GM08714 (cell line): ENCODE results near the gene CRY2.

Experiments used
- H3K4me3 ChIP-seq: fragments of 200-500 bp; sonication (Bioruptor generic); 2 replicates; pipeline ENCODE4 v1.5.1; 2014; ENCODE audit warnings: mild to moderate bottlenecking, low read length, inconsistent platforms
- ZNF274 ChIP-seq: IDR thresholded peaks from 2 replicates; pipeline ENCODE4 v1.6.1; 2012; ENCODE audit warnings: mild to moderate bottlenecking, low read depth, low read length

The CRY2 gene

DNA sequence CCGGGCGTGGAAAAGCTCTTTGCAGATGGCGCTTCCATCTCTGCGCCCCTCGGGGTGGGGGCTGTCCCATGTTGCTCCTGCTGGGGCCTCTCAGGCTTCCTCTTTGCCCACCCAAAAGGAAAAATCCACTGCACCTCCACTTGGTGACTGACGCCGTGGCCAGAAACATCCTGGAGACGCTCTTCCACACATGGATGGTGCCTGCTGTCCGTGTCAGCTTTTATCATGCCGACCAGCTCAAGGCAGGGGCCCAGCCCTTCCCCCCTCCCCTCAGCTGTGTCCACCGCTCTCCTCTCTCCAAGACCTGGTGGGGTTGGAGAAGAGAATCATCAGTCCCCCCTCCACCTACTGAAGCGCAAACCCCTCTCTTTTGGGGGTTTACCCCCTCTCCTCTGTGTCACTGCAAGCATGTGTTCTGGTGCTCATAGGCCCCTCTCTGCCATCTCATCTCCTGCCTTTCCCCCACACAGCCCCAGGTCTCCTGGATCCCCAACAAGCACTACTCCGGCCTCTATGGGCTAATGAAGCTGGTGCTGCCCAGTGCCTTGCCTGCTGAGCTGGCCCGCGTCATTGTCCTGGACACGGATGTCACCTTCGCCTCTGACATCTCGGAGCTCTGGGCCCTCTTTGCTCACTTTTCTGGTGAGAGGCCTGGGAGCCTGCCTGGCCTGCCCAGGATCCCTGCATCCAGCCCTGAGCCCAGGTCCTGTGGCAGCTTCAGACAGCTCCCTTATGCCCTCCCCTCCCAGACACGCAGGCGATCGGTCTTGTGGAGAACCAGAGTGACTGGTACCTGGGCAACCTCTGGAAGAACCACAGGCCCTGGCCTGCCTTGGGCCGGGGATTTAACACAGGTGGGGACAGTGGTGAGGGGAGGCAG is 77.0 kb downstream of the CRY2 start:
- TF ChIP-seq ZNF274 = no peak
- no peak overlapping the region for H3K4me3 ChIP-seq

DNA sequence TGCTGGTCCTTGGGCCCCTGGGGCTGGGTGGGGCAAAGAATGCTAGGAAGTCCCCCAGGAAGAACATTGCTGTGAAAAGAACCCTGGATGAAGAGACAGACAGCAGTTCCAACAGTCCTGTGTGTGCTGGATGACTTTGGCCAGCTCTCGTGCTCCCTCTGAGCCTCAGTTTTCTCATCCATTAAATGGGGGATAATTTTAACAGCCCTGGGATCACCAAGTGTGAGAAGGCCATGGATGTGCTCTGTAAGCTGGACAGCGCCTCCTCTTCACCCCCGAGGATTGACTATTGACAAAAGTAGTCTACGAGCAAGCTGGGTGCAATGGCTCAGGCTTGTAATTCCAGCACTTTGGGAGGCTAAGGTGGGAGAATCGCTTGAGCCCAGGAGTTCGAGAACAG is 77.7 kb downstream of the CRY2 start:
- no peak for TF ChIP-seq ZNF274
- no peak overlapping the region for H3K4me3 ChIP-seq

DNA sequence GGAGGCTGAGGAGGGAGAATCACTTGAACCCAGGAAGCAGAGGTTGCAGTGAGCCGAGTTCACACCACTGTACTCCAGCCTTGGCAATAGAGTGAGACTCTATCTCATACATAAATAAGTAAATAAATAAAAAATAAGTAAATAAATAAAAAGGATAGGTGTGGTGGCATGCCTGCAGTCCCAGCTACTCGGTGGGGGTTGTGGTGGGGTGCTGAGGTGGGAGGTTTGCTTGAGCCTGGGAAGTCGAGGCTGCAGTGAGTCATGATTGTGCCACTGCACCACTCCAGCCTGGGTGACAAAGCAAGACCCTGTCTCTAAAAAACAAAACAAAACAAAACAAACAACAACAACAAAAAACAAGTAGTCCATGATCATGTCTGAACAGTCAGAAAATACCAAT is 78.3 kb downstream of the CRY2 start:
- TF ChIP-seq ZNF274 = no peak
- no peak overlapping the region for H3K4me3 ChIP-seq

DNA sequence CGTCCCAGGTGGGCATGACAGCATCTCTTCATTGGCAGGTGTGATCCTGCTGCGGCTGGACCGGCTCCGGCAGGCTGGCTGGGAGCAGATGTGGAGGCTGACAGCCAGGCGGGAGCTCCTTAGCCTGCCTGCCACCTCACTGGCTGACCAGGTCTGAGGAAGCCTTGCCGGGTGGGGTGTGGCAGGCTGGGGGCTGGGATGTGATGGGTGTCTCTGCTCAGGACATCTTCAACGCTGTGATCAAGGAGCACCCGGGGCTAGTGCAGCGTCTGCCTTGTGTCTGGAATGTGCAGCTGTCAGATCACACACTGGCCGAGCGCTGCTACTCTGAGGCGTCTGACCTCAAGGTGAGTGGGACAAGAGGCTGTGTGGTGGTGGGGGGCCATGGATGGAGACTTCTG is 78.7 kb downstream of the CRY2 start:
- no peak for TF ChIP-seq ZNF274
- no peak overlapping the region for H3K4me3 ChIP-seq

DNA sequence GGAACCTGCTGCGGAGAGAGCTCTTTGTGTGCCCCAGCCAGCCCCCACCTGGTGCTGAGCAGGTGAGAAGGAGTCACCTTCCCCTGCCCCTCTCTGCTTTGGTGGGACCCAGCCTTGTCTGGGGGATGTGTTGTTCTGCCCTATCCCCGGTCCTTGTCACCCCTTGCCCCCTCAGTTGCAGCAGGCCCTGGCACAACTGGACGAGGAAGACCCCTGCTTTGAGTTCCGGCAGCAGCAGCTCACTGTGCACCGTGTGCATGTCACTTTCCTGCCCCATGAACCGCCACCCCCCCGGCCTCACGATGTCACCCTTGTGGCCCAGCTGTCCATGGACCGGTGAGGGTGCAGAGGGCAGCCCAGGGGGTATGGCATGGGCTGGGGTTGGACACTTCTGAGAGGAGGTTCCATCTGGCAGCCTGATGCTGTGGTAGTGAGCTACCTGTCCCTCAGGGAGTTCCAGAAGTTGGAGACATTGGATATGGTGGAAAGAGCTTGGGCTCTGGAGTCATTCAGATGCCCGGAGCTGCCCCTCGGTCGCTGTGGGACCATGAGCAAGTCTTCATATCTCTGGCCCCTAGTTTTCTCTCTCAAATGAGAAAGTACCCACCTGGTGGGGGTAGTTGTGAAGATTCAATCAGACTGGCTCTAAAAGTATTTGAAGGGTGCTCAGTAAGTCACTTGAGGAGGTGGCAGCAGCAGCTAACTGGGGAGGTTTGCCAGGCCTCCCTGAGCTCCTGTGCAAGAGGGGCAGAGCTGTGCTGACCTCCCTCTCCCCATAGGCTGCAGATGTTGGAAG is 79.5 kb downstream of the CRY2 start:
- H3K4me3 ChIP-seq = no peak overlapping the region
- no peak for TF ChIP-seq ZNF274

DNA sequence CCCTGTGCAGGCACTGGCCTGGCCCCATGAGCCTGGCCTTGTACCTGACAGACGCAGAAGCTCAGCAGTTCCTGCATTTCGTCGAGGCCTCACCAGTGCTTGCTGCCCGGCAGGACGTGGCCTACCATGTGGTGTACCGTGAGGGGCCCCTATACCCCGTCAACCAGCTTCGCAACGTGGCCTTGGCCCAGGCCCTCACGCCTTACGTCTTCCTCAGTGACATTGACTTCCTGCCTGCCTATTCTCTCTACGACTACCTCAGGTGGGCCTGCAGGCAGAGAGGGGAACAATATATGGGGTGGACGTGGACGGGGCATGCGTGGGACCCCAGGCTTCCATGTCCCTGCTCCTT is 80.0 kb downstream of the CRY2 start:
- no peak for TF ChIP-seq ZNF274
- no peak overlapping the region for H3K4me3 ChIP-seq

DNA sequence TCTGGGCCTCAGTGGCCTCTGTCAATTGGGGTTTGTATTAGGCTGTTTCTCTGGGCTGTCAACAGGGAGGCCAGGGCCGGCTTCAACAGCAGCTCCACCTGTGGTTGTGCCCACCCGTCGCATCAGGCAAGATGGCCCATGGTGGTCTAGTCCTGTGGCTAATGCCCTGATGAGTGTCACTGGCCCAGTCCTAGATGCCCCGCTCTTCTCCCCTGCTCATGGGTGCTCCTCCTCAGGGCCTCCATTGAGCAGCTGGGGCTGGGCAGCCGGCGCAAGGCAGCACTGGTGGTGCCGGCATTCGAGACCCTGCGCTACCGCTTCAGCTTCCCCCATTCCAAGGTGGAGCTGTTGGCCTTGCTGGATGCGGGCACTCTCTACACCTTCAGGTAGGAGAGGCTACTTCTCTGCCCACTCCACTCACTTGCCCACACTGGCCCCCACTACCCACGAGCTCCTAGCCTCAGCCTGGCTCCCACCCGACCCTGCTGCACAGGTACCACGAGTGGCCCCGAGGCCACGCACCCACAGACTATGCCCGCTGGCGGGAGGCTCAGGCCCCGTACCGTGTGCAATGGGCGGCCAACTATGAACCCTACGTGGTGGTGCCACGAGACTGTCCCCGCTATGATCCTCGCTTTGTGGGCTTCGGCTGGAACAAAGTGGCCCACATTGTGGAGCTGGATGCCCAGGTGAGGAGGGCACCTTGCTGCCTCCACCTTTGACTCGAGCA is 80.6 kb downstream of the CRY2 start:
- TF ChIP-seq ZNF274 = no peak
- no peak overlapping the region for H3K4me3 ChIP-seq

DNA sequence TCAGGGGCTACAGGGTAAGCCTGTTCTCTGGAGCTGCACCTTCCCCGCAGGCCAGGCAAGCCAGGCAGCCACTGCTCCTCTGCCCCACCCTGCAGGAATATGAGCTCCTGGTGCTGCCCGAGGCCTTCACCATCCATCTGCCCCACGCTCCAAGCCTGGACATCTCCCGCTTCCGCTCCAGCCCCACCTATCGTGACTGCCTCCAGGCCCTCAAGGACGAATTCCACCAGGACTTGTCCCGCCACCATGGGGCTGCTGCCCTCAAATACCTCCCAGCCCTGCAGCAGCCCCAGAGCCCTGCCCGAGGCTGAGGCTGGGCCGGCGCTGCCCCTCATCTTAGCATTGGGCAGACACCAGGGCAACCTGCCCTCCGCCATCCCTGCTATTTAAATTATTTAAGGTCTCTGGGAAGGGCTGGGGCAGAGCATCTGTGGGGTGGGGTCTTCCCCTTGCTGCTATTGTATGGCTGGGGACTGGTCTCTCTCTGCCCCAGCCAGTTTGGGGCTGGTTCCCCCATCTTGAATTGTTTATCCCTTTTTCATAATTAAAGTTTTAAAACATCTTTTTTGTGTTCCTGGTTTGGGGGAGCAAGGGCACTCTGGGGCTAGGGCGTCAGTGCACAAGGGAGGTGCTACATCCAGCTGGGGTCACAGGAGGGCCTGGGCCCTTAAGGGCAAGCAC is 81.4 kb downstream of the CRY2 start:
- TF ChIP-seq ZNF274 = no peak
- H3K4me3 ChIP-seq = no peak overlapping the region

DNA sequence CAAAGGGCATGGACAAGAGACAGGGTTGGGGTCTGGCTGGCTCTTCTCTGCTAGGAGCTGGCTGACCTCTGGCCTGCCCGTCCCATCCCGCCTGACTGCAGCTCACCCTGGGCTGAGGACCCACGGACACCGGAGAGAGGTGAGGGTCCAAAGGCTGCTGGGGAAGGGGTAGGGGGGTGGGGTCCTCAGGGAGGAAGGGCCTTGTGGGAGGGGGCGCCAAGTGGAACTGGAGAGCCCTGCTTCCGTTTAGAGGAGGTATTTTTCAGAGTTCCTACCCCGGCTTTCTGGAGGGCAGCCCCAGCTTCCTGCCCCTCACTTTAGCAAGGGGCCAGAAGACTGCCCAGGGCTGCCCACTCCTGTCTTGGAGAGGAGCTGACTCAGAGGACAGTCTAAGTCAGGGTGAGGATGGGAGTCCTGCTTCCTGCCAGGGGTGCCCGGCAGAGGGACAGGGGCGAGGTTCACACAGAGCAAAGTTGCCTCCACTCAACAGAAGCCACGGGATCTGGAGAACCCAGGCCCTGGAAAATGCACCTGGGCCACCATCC is 82.3 kb downstream of the CRY2 start:
- TF ChIP-seq ZNF274 = no peak
- H3K4me3 ChIP-seq = no peak overlapping the region

DNA sequence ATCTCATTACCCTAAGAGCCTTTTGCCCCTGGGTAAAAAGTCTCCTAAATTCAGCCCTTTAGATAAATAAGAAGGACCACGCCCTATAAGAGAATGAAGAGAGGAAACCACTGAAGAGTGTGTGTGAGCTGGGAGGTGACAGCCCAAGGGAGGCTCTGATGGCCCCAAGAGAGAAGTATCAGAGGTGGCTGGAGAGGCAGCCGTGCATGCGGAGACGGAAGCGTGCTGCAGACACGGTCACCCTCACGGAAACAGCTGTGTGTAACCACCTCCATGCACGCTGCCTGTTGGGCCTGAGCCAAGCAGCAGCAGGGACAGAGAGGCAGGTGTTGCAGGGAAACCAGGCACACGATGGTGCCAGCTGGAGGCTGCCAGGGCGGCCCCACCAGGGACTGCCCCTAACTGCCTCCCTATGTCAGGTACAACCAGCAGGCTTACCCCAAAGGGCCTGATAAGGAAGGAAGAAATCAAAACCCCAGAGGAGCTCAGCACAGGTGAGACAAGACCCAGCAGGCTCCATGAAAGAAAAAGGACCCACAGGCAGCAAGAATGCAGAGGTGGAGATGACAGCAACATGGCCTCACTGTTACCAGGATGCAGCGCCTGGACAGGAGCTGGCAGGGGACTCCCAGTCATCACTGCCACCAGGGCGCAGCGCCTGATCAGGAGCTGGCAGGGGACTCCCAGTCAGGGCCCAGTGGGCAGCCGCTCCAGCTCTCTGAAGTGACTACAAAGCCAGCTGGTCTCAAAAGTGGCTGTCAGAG is 82.9 kb downstream of the CRY2 start:
- H3K4me3 ChIP-seq = no peak overlapping the region
- TF ChIP-seq ZNF274 = no peak

DNA sequence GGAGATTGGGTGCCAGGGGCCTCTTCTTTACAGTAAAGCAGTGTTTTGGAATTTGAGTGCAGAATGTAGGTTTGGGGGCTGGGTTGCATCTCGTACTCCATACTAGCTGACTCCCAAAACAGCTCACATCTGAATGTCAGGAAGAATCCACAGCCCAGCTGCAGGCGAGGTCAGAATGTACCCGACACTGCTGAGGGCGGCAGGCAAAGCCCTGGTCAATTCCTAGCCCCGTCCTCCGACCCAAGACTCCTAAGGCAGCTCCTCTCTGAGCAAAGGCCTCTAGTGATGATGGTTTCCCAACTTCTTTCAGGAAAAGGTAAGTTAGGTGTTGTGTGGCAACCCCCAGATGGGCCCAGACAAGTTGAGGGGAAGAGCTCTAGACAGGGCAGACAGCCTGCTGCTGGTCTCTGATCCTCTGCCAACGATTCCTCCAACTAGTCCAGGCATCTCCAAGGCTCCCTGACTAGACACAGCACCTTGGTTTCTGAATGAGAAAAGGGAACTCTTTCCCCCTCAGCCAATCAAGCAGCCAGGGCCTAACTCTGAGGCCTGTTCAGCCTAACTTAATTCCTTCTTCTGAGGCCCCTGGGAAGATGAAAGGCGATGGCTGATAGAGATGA is 83.8 kb downstream of the CRY2 start:
- no peak for TF ChIP-seq ZNF274

DNA sequence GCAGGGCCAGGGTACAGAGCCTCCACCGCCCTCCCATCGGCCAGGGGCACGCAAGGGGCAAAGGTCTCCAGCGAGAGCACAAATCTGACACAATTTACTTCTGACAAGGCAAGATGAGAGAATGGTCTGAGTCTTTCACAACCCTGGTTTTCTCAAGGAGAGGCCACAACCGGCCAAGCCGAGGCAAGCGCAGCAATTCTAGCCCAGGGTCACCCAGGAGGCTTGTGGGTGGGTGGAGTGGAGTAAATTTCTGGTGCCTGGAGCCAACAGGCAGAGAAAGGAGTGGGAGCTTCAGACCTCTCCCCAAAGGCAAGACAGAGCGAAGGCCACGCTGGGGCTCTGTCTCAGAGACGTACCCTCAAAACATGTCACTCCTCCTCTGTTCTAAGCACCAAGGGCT is 84.5 kb downstream of the CRY2 start:
- no peak overlapping the region for H3K4me3 ChIP-seq
- no peak for TF ChIP-seq ZNF274

More for the DNA sequence above, 83.8 kb downstream of the CRY2 start:
- H3K4me3 ChIP-seq = no peak overlapping the region

DNA sequence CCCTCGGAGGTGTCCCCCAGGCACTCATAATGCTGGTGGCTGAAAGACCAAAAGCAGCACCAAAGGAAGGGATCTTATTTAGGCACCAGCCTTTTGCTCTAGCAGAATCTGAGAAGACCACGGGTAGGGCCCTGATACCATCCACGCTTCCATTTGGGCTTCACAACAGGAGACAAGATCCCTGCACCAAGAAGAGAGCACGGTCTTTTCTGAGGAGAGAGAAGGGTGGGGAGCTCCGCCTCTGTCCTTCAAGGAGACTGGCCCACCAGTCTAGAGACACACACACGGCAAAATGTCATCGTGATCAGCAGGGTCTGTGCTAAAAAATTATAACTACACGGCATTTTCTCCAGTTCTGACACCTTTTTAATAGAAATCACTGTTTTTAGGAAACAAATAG is 84.9 kb downstream of the CRY2 start:
- H3K4me3 ChIP-seq = no peak overlapping the region
- TF ChIP-seq ZNF274 = no peak
